ENCODE results near the gene ANKRD53. TPM values are rescaled to one million over a fixed set of nuclear protein-coding genes. Genes with fewer than 3 reads are reported as not detected.

Gene ANKRD53
- total and polyA plus RNA-seq, 2 donors (not counting 1 experiment from before 2014, with no cell fraction given): 0.84 TPM

GRCh38 chr2:70962211-70962884, 16.1 kb upstream of the ANKRD53 start:
- DNase-seq (no peak), ATAC-seq (ENCODE audit: low read depth) (no peak)
- Histone ChIP-seq H3K4me2 (replicated peaks; ENCODE audit: low read depth, low read length, poor library complexity, severe bottlenecking) (no peak overlapping the region), H3K9me3 (ENCODE audit: control extremely low read depth in 1 of 3, control insufficient read depth in 2 of 3, insufficient read depth in 1 of 3, low read length in 2 of 3) (no peaks in the 10 kb centered on the region), H3K36me3 (replicated peaks in 1 of 2; ENCODE audit: control extremely low read depth in 1 of 2, control insufficient read depth in 1 of 2, extremely low read depth in 1 of 2, insufficient read depth in 2 of 2, low read length in 1 of 2) (no peaks in the 10 kb centered on the region), H4K20me1 (ENCODE audit: control insufficient read depth, insufficient read depth, low read length, poor library complexity, severe bottlenecking) (no peaks in the 10 kb centered on the region), H3K27ac (ENCODE audit: low read length in 2 of 2) (no peak overlapping the region), H3K79me2 (ENCODE audit: control insufficient read depth, insufficient read depth, low read length) (no peaks in the 10 kb centered on the region), H3K9ac (ENCODE audit: low read length) (no peak overlapping the region), H3K27me3 (replicated peaks in 1 of 4; ENCODE audit: control extremely low read depth in 1 of 4, control insufficient read depth in 3 of 4, insufficient read depth in 4 of 4, low read length in 3 of 4) (peaks cover 0 to 61% (median 14%) of the 10 kb centered on the region in 4 experiments), H3K4me1 (ENCODE audit: control insufficient read depth in 2 of 2, insufficient read depth in 2 of 2, low read length in 2 of 2) (peaks cover 14 to 16% of the 10 kb centered on the region in 2 donors), H3K4me3 (ENCODE audit: control extremely low read depth in 1 of 5, extremely low read depth in 1 of 5, insufficient read depth in 1 of 5, low read depth in 2 of 5, low read length in 4 of 5) (no peak overlapping the region), H2AFZ (ENCODE audit: insufficient read depth, low read depth, low read length, poor library complexity, severe bottlenecking) (no peak overlapping the region)
- WGBS (ENCODE audit: insufficient coverage): 86% methylated on average over 7 of the region's 12 CpGs
- CTCF ChIA-PET: interaction anchor here (0.8 to 7.4 kb wide), 3 partner anchors 11 to 15 kb away, joined by 3 to 53 read pairs (median 3); partner anchors contain the start of gene ANKRD53
- H3K4me3 Mint-ChIP-seq: no peak overlapping the region
- no peak overlapping the region for H3K27ac Mint-ChIP-seq
- POLR2A ChIA-PET: no interaction called here
- no peaks in the 10 kb centered on the region for H3K9me3 Mint-ChIP-seq (ENCODE audit: insufficient read depth)
- intact Hi-C loops (cut with micrococcal nuclease): no loop called here
- no peak for TF ChIP-seq EZH2 (IDR thresholded peaks at IDR 0.05; ENCODE audit: borderline replicate concordance, insufficient read depth, low read depth, low read length, poor library complexity, severe bottlenecking)
- TF ChIP-seq, protein P1, sequence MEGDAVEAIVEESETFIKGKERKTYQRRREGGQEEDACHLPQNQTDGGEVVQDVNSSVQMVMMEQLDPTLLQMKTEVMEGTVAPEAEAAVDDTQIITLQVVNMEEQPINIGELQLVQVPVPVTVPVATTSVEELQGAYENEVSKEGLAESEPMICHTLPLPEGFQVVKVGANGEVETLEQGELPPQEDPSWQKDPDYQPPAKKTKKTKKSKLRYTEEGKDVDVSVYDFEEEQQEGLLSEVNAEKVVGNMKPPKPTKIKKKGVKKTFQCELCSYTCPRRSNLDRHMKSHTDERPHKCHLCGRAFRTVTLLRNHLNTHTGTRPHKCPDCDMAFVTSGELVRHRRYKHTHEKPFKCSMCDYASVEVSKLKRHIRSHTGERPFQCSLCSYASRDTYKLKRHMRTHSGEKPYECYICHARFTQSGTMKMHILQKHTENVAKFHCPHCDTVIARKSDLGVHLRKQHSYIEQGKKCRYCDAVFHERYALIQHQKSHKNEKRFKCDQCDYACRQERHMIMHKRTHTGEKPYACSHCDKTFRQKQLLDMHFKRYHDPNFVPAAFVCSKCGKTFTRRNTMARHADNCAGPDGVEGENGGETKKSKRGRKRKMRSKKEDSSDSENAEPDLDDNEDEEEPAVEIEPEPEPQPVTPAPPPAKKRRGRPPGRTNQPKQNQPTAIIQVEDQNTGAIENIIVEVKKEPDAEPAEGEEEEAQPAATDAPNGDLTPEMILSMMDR (IDR thresholded peaks at IDR 0.05): no peak
- H3K27me3 Mint-ChIP-seq: peaks cover 38% of the 10 kb centered on the region
- H3K4me1 Mint-ChIP-seq: peaks cover 8% of the 10 kb centered on the region
